Astrocyte of the cerebellum (primary cell): Measurements from ENCODE around the gene CHCHD6.
A peak's percentile ranks its signal among the peaks of the same experiment; 100 is the strongest.

Experiments used
- DNase-seq: peaks from one replicate; pipeline ENCODE4 v3.0.0-alpha.2; 2011; ENCODE audit warnings: low read depth
- H3K4me3 ChIP-seq: 2 replicates; pipeline ENCODE4 v1.5.1; 2011; ENCODE audit warnings: mild to moderate bottlenecking, low read depth, low read length, moderate library complexity
- in situ Hi-C: cut with HindIII; loops from 2 replicates; pipeline ENCODE4 v1.10.0; 2017; ENCODE audit warnings: low sequenced_read_pairs
- TF ChIP-seq, protein P1 (sequence below): IDR thresholded peaks from 2 replicates; pipeline ENCODE4 v1.5.1; 2012; ENCODE audit warnings: low read length, low read depth, moderate library complexity, mild to moderate bottlenecking; ENCODE audit errors: missing control alignments

The CHCHD6 gene

DNA sequence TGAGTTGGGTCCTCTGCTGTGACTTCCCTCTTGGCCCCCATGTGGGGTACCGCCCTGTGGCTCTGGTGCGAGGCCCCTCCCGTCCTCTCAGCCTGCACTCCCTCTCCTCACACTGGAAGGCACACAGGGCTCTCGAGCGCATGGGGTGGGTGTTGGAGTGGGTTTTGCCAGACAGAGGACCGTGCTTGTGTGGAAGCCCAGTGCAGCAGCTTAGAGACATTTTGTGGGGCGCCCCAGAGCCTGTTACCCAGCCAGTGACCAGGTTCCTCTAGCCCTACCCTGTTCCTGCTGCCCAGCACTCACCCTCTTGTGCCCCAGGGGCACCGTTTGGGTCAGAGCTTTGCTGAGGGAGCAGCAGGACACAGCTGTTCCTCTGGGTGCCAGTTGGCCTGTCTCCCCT, 288.7 kb downstream of the CHCHD6 start:
- TF ChIP-seq, protein P1, sequence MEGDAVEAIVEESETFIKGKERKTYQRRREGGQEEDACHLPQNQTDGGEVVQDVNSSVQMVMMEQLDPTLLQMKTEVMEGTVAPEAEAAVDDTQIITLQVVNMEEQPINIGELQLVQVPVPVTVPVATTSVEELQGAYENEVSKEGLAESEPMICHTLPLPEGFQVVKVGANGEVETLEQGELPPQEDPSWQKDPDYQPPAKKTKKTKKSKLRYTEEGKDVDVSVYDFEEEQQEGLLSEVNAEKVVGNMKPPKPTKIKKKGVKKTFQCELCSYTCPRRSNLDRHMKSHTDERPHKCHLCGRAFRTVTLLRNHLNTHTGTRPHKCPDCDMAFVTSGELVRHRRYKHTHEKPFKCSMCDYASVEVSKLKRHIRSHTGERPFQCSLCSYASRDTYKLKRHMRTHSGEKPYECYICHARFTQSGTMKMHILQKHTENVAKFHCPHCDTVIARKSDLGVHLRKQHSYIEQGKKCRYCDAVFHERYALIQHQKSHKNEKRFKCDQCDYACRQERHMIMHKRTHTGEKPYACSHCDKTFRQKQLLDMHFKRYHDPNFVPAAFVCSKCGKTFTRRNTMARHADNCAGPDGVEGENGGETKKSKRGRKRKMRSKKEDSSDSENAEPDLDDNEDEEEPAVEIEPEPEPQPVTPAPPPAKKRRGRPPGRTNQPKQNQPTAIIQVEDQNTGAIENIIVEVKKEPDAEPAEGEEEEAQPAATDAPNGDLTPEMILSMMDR = no peak
- no peak for DNase-seq
- in situ Hi-C loops = no loop called here
- H3K4me3 ChIP-seq = no peak overlapping the region

DNA sequence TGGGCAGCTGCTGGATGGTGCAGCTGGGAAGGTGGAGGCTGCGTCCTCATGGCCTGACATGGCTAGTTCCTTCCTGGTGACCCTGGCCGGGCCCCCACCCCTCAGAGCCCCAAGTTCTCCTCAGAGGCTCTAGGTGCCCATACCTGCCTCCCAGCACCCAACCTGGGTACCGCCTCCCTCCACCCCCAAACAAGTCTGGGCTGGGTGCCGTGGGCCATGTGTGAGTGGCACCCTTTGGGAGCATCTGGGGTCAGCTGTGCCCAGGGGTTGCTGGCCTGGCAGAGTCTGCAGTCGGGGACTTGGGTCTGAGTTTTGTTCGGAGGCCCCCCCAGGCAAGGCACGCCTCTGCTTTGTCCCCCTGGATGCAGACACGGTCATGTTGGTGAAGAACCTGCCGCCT, 289.4 kb downstream of the CHCHD6 start:
- in situ Hi-C loops = no loop called here
- TF ChIP-seq, protein P1 = no peak

DNA sequence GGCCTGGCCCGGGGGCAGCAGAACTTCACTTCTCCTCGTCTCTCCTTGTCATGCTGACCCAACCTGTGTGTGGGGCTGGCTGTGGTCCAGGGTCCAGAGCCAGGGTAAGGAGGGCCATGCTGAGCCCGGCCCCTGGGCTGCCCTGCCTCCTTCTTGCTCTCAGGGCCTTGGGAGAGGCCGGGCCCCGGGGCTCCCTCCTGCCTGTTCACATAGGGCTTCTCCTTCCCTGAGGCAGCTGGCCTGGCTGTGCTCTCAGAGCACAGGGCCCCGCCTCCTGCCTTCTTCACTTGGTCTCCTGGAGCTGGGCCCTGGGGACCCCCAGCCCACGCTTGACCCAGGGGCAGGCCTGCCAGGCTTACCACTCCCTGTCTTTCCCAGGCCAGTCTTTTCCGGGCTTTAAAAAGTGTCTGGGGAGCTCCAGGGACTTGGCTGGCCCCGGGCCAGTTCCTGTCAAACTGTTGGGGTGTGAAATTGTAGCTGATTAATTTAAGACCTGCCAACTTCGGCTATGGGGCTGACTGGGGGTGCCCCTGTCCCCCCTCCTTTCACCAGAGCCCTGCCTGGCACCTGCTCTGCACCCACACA, 290.7 kb downstream of the CHCHD6 start:
- no peak overlapping the region for H3K4me3 ChIP-seq
- TF ChIP-seq, protein P1 = no peak
- in situ Hi-C loops = no loop called here
- no peak for DNase-seq

More for the DNA sequence above, 289.4 kb downstream of the CHCHD6 start:
- DNase-seq = no peak
- H3K4me3 ChIP-seq = no peak overlapping the region

DNA sequence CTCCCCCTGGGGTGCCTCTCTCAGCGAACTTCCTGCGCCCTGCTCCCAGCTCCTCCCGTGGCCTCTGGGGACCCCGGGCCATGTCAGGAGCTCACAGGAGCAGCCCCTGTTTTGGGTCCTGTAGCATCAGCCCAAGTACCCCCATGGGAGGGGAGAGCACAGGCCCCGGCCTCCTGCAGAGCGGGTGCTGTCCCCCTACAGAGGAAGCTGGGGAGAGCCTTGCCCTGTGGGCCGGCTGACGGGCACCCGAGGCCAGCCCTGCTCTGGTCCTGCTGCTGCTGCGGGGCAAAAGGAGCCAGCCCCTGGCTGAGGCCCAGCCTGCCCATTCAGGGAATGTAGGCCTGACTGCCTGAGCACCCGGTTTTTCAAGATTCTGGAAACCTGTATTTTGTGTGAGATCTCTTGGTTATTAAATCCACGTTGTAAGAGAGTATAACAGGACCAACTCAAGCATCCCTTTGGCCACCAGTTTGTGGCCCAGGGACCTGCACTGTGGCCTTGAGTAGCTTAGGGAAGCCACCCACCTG, 291.3 kb downstream of the CHCHD6 start:
- no peak overlapping the region for H3K4me3 ChIP-seq
- in situ Hi-C loops = no loop called here
- no peak for DNase-seq
- TF ChIP-seq, protein P1 = no peak

DNA sequence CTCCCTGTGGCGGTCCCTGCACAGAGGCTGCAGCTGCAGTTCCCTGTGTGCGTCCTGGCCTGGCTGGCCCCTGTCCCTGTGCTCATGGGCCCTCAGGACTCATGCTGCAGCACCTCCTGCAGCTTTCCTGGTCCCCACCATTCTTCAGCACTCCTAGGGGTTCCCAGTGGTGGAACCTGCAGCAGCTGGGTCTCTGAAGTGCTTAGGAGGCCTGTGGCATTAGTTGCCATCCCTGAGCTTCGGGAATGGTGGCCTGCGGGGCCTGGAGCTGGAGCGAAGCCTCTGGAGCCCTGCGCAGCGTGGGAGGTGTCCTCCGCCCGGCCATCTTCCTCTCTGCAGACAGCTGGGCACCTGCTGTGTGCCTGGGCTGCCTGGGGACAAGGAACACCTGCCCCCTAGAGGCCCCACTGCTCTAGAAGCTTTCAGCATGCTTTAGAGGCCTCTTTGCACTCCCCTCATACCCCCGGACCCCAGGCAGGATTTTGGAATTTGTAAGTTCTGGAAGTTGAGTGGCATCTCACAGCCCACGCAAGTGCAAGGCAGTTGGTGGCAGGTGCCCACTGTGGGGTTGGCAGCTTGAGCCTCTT, 292.0 kb downstream of the CHCHD6 start:
- in situ Hi-C loops = no loop called here
- no peak for DNase-seq
- H3K4me3 ChIP-seq = no peak overlapping the region
- TF ChIP-seq, protein P1 = peak; percentile 34

GRCh38 chr3:126996905-126997304, 292.9 kb downstream of the CHCHD6 start:
- in situ Hi-C loops = no loop called here
- TF ChIP-seq, protein P1 = no peak
- H3K4me3 ChIP-seq = no peak overlapping the region
- no peak for DNase-seq
